Measurements from ENCODE around the gene TRIM40.

- TF ChIP-seq CTCF (IDR thresholded peaks at IDR 0.05; ENCODE audit: low read depth, low read length) (no peak), POLR2A (IDR thresholded peaks at IDR 0.05; ENCODE audit: extremely low read depth, insufficient read length) (no peak), MAX (IDR thresholded peaks at IDR 0.05; ENCODE audit: low read depth, low read length) (no peak), MYC (IDR thresholded peaks at IDR 0.05; ENCODE audit: low read depth, low read length) (no peak)
These were observed 20.3 kb downstream of the TRIM40 start for GRCh38 chr6:30156262-30156599.
